ENCODE results near the gene KDM2B. TPM values are rescaled to one million over a fixed set of nuclear protein-coding genes. Genes with fewer than 3 reads are reported as not detected.

Gene KDM2B
- total and polyA plus RNA-seq, 10 of the 15 experiments (the other 5 are each of a cell fraction or from before 2014, with no cell fraction given) = 13.6 to 124 (median 40.4) TPM

DNA sequence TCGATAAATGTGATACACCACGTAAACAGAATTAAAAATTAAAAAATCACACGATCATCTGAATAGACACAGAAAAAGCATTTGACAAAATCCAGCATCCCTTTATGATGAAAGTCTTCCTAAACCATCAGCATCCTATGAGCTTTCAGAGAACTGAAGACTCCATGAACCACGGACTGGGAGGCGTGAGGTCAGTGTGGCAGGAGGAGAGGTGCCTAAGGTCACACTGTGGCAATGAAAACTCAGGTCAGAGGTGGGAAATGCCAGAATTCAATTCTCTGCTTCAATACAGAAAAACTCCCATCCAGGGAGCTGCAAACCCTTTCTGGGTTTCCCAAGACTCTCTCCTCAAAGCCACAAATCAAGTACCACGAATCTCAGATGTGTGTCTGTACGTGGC, 51.6 kb downstream of the KDM2B start:
- Histone ChIP-seq H3K27me3 (replicated peaks in 1 of 2; ENCODE audit: control insufficient read depth in 2 of 2, insufficient read depth in 2 of 2, low read length in 1 of 2) (no peaks in the 10 kb centered on the region), H3K4me3 (no peak overlapping the region), H3K36me3 (ENCODE audit: control insufficient read depth in 2 of 2, insufficient read depth in 2 of 2, low read length in 1 of 2) (peaks cover 3 to 5% of the 10 kb centered on the region in 2 experiments; a peak in 2 of 4 replicates), H3K4me1 (ENCODE audit: control insufficient read depth, insufficient read depth, low read length) (peaks cover 25% of the 10 kb centered on the region), H3K79me2 (ENCODE audit: control insufficient read depth, insufficient read depth, low read length) (peaks cover 56% of the 10 kb centered on the region), H3K4me2 (ENCODE audit: control insufficient read depth, insufficient read depth) (no peak overlapping the region), H3K9me3 (replicated peaks; ENCODE audit: control insufficient read depth, insufficient read depth, low read length) (no peaks in the 10 kb centered on the region), H2AFZ (ENCODE audit: control insufficient read depth, low read depth, low read length) (no peak overlapping the region), H4K20me1 (ENCODE audit: control insufficient read depth, insufficient read depth) (no peaks in the 10 kb centered on the region), H3K27ac (ENCODE audit: control insufficient read depth, insufficient read depth) (no peak overlapping the region), H3K9ac (ENCODE audit: control insufficient read depth, insufficient read depth, low read length) (no peak overlapping the region)
- intact Hi-C loops (cut with micrococcal nuclease; ENCODE audit: unreplicated experiment) = no loop called here
- in situ Hi-C loops (cut with MboI) = no loop called here
- ChIA-PET POLR2A (interaction anchor here (1.0 kb wide), 1 partner anchor 10 kb away, joined by 4 read pairs; no protein-coding TSS in a partner anchor), SMC1A (ENCODE audit: uncharacterized antibody, unreplicated experiment) (interaction anchor here (0.8 to 1.5 kb wide), 2 partner anchors 23 to 62 kb away, joined by 3 to 4 read pairs; no protein-coding TSS in a partner anchor), RAD21 (ENCODE audit: unreplicated experiment) (interaction anchor here (1.3 kb wide), 1 partner anchor 47 kb away, joined by 3 read pairs; no protein-coding TSS in a partner anchor), CTCF (interaction anchor here (0.7 kb wide), 1 partner anchor 469 kb away, joined by 3 read pairs; no protein-coding TSS in a partner anchor)
- ATAC-seq (no peak), DNase-seq (ENCODE audit: low read depth, low spot score) (no peak), FAIRE-seq (no peak)
- TF ChIP-seq, protein P1, sequence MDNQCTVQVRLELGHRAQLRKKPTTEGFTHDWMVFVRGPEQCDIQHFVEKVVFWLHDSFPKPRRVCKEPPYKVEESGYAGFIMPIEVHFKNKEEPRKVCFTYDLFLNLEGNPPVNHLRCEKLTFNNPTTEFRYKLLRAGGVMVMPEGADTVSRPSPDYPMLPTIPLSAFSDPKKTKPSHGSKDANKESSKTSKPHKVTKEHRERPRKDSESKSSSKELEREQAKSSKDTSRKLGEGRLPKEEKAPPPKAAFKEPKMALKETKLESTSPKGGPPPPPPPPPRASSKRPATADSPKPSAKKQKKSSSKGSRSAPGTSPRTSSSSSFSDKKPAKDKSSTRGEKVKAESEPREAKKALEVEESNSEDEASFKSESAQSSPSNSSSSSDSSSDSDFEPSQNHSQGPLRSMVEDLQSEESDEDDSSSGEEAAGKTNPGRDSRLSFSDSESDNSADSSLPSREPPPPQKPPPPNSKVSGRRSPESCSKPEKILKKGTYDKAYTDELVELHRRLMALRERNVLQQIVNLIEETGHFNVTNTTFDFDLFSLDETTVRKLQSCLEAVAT (IDR thresholded peaks at IDR 0.05) = peak; percentile 60; the same call in 1 of the 2 replicates
- no peak for TF ChIP-seq CREB1 (IDR thresholded peaks at IDR 0.05; ENCODE audit: low read depth)
- BruUV-seq (replicated peaks) = no TSS peak
- 83% methylated on average over 7 of the region's 7 CpGs for WGBS (ENCODE audit: insufficient coverage, insufficient replicate concordance, low lambda C conversion rate, missing lambda C conversion rate)

DNA sequence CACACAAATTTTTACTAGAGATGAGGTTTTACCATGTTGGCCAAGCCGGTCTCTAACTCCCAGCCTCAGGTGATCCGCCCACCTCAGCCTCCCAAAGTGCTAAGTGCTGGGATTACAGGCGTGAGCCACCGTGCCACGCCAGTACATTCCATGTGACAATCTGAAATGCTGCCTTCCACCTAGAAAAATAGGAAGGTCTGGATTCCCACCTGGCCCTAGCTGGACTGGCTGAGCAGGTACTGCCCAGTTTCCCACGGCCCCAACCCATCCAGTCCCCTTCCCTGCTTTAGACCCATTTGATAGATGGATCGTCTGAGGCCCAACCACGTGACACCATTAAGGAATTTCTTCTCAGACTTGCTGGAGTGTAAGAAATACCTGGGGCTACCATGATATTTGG, 55.4 kb downstream of the KDM2B start:
- ATAC-seq (no peak), DNase-seq (ENCODE audit: low read depth, low spot score) (no peak), FAIRE-seq (no peak)
- no peak overlapping the region for H3K27ac ChIP-seq (ENCODE audit: control insufficient read depth, insufficient read depth)
- peaks cover 40% of the 10 kb centered on the region for H3K4me1 ChIP-seq (ENCODE audit: control insufficient read depth, insufficient read depth, low read length)
- no peak overlapping the region for H3K4me3 ChIP-seq
- H3K9me3 ChIP-seq (replicated peaks; ENCODE audit: control insufficient read depth, insufficient read depth, low read length) = no peaks in the 10 kb centered on the region
- ChIA-PET POLR2A (no interaction called here), RAD21 (ENCODE audit: unreplicated experiment) (no interaction called here), CTCF (interaction anchor here (1.3 kb wide), 1 partner anchor 11 kb away, joined by 4 read pairs; no protein-coding TSS in a partner anchor), SMC1A (ENCODE audit: uncharacterized antibody, unreplicated experiment) (interaction anchor here (1.2 to 1.4 kb wide), 2 partner anchors 11 to 45 kb away, joined by 3 to 4 read pairs; no protein-coding TSS in a partner anchor)
- intact Hi-C loops (cut with micrococcal nuclease; ENCODE audit: unreplicated experiment) (no loop called here), in situ Hi-C loops (cut with MboI) (no loop called here)
- H3K9ac ChIP-seq (ENCODE audit: control insufficient read depth, insufficient read depth, low read length) = no peak overlapping the region
- peaks cover 45% of the 10 kb centered on the region for H3K79me2 ChIP-seq (ENCODE audit: control insufficient read depth, insufficient read depth, low read length)
- BruUV-seq (replicated peaks) = no TSS peak
- H4K20me1 ChIP-seq (ENCODE audit: control insufficient read depth, insufficient read depth) = no peaks in the 10 kb centered on the region
- H3K36me3 ChIP-seq (ENCODE audit: control insufficient read depth in 2 of 2, insufficient read depth in 2 of 2, low read length in 1 of 2) = peaks cover 5 to 14% of the 10 kb centered on the region in 2 experiments
- H3K4me2 ChIP-seq (ENCODE audit: control insufficient read depth, insufficient read depth) = no peak overlapping the region
- no peak overlapping the region for H2AFZ ChIP-seq (ENCODE audit: control insufficient read depth, low read depth, low read length)
- 96% methylated on average over 8 of the region's 8 CpGs for WGBS (ENCODE audit: insufficient coverage, insufficient replicate concordance, low lambda C conversion rate, missing lambda C conversion rate)
- no peaks in the 10 kb centered on the region for H3K27me3 ChIP-seq (replicated peaks in 1 of 2; ENCODE audit: control insufficient read depth in 2 of 2, insufficient read depth in 2 of 2, low read length in 1 of 2)
- TF ChIP-seq E2F8 (IDR thresholded peaks at IDR 0.05; ENCODE audit: low read depth, partially characterized antibody) (no peak), SKIL (IDR thresholded peaks at IDR 0.05; ENCODE audit: low read depth, poor library complexity, severe bottlenecking) (no peak), ZNF207 (IDR thresholded peaks at IDR 0.05; ENCODE audit: borderline replicate concordance) (no peak), NR2F1 (conservative IDR thresholded peaks at IDR 0.05) (no peak), EZH2 (IDR thresholded peaks at IDR 0.05; ENCODE audit: borderline replicate concordance, control insufficient read depth, low read depth, low read length) (no peak), SMC3 (IDR thresholded peaks at IDR 0.05; ENCODE audit: borderline replicate concordance, low read length) (no peak), NRF1 (conservative IDR thresholded peaks at IDR 0.05; ENCODE audit: low read depth, low read length) (no peak), EGR1 (IDR thresholded peaks at IDR 0.05; ENCODE audit: borderline replicate concordance in 1 of 2, low read depth in 2 of 2, low read length in 2 of 2) (no peak)

All from GM12878 (cell line).